NCI-H1694 (cell line): ENCODE data around the gene POGLUT3.

Source experiments
- DNase-seq: peaks from one replicate; lab custom pipeline; 2025; lab: John Stamatoyannopoulos, UW

The POGLUT3 gene

GRCh38 chr11:108498046-108498815, at the start of gene POGLUT3:
POGLUT3 (minus strand) TSS chr11:108498384; CDS start chr11:108498366, 18 bp downstream.
- no peak for DNase-seq

- DNase-seq = no peak
Measured at GRCh38 chr11:108545909-108546501, 47.8 kb upstream of the POGLUT3 start.

GRCh38 chr11:108543316-108543964, 45.3 kb upstream of the POGLUT3 start:
- DNase-seq = no peak

GRCh38 chr11:108541531-108541930, 43.3 kb upstream of the POGLUT3 start:
- no peak for DNase-seq

- DNase-seq = no peak
Measured at GRCh38 chr11:108538502-108538901, 40.3 kb upstream of the POGLUT3 start.

- DNase-seq = no peak
Measured at GRCh38 chr11:108538022-108538424, 39.8 kb upstream of the POGLUT3 start.

- no peak for DNase-seq
Measured at GRCh38 chr11:108536783-108537182, 38.6 kb upstream of the POGLUT3 start.

- no peak for DNase-seq
Measured at GRCh38 chr11:108535384-108535955, 37.3 kb upstream of the POGLUT3 start.

GRCh38 chr11:108534274-108534882, 36.2 kb upstream of the POGLUT3 start:
- no peak for DNase-seq

GRCh38 chr11:108530426-108530825, 32.2 kb upstream of the POGLUT3 start:
- DNase-seq = no peak

GRCh38 chr11:108527382-108527781, 29.2 kb upstream of the POGLUT3 start:
- no peak for DNase-seq

- no peak for DNase-seq
Measured at GRCh38 chr11:108525161-108525560, 27.0 kb upstream of the POGLUT3 start.

- no peak for DNase-seq
Measured at GRCh38 chr11:108524422-108524821, 26.2 kb upstream of the POGLUT3 start.

GRCh38 chr11:108522318-108522717, 24.1 kb upstream of the POGLUT3 start:
- DNase-seq = no peak

- no peak for DNase-seq
Measured at GRCh38 chr11:108518581-108518980, 20.4 kb upstream of the POGLUT3 start.

GRCh38 chr11:108516125-108516524, 17.9 kb upstream of the POGLUT3 start:
- no peak for DNase-seq

- no peak for DNase-seq
Measured at GRCh38 chr11:108512708-108513107, 14.5 kb upstream of the POGLUT3 start.

GRCh38 chr11:108511851-108512474, 13.8 kb upstream of the POGLUT3 start:
- no peak for DNase-seq

- DNase-seq = no peak
Measured at GRCh38 chr11:108508653-108509593, 10.7 kb upstream of the POGLUT3 start.

- DNase-seq = no peak
Measured at GRCh38 chr11:108501396-108501795, 3.2 kb upstream of the POGLUT3 start.

GRCh38 chr11:108500721-108501120, 2.5 kb upstream of the POGLUT3 start:
- no peak for DNase-seq
